K562 (cell line): ENCODE data around the gene CPE. TPM values are rescaled to one million over a fixed set of nuclear protein-coding genes. Genes with fewer than 3 reads are reported as not detected.

Experiments used
- BDP1 ChIP-seq: IDR thresholded peaks from 3 replicates; pipeline ENCODE4 v1.6.1; 2011; ENCODE audit not compliant: insufficient read length, insufficient read depth
- ESRRA ChIP-seq: fragments of 450-650 bp; IDR thresholded peaks from 2 replicates; pipeline ENCODE4 v1.6.1; 2014; ENCODE audit warnings: low read depth, mild to moderate bottlenecking, moderate library complexity, borderline replicate concordance
- L3MBTL2 ChIP-seq: fragments of 450-650 bp; IDR thresholded peaks from 2 replicates; pipeline ENCODE4 v1.6.1; 2016; ENCODE audit warnings: mild to moderate bottlenecking, moderate library complexity
- NRF1 ChIP-seq, 2 experiments: fragments of 450-650 bp; IDR thresholded peaks in 1 of 2; conservative IDR thresholded peaks in 1 of 2; 2 replicates each; pipeline ENCODE4 v1.6.1; 2014; ENCODE audit warnings: mild to moderate bottlenecking in 2 of 2
- PML ChIP-seq: IDR thresholded peaks from 2 replicates; pipeline ENCODE4 v1.6.1; 2012; ENCODE audit warnings: low read length, inconsistent platforms
- RB1 ChIP-seq: fragments of 450-650 bp; IDR thresholded peaks from 2 replicates; pipeline ENCODE4 v1.6.1; 2017; ENCODE audit warnings: low read depth, mild to moderate bottlenecking
- RCOR1 ChIP-seq, 2 experiments: IDR thresholded peaks; 2 replicates each; pipeline ENCODE4 v1.6.1; 2012; ENCODE audit warnings: low read depth in 2 of 2, low read length in 2 of 2, borderline replicate concordance in 1 of 2, improper control_type of control experiment in 1 of 2
- TCFL5 ChIP-seq: fragments of 250-450 bp; sonication (Bioruptor Pico); conservative IDR thresholded peaks from 2 replicates; pipeline ENCODE4 v1.6.1; 2021; ENCODE audit warnings: mild to moderate bottlenecking, moderate library complexity, matching md5 sums
- TFE3 ChIP-seq: fragments of 450-650 bp; formaldehyde crosslinking; IDR thresholded peaks from 2 replicates; pipeline ENCODE4 v1.4.0; 2020; ENCODE audit warnings: mild to moderate bottlenecking, mixed read lengths
- ZEB2 ChIP-seq: fragments of 450-650 bp; IDR thresholded peaks from 2 replicates; pipeline ENCODE4 v1.6.1; 2016
- ZNF444 ChIP-seq: fragments of 250-450 bp; sonication (Bioruptor Pico); IDR thresholded peaks from 2 replicates; pipeline ENCODE4 v1.4.0; 2020; ENCODE audit warnings: mild to moderate bottlenecking, moderate library complexity
- ZNF644 ChIP-seq: fragments of 200-800 bp; sonication (Bioruptor generic); IDR thresholded peaks from 2 replicates; pipeline ENCODE4 v1.6.1; 2016; ENCODE audit warnings: low read depth, missing genetic modification characterization, missing compliant biosample characterization
- ZNF76 ChIP-seq: fragments of 250-450 bp; sonication (Bioruptor Pico); IDR thresholded peaks from 2 replicates; pipeline ENCODE4 v1.4.0; 2020; ENCODE audit warnings: mild to moderate bottlenecking, moderate library complexity, borderline replicate concordance
- polyA plus RNA-seq, 8 experiments: library from polyadenylated mRNA; depleted of rRNA in 4 of 8; stranded (reverse) in 5 of 8; unstranded in 3 of 8; fragments of >200 nt; fragmentation: Nextera tagmentation in 2 of 8; fragmentation: Illumina TruSeq in 1 of 8; extraction: Ambion mirVana in 2 of 8; extraction: Trizol in 1 of 8; gene quantifications; 2 replicates each; pipeline versions ENCODE4 v1.2.1 to v1.2.3, GENCODE V29; 2011 to 2014; ENCODE audit warnings: inconsistent platforms in 1 of 8, missing spikeins in 1 of 8
- total RNA-seq, 7 experiments: library from RNA; depleted of rRNA in 6 of 7; stranded (reverse); fragments of >200 nt in 6 of 7; fragmentation: Illumina TruSeq in 2 of 7; extraction: Trizol in 2 of 7; gene quantifications; 2 replicates each; pipeline versions ENCODE4 v1.2.1 to v1.2.3, GENCODE V29; 2011 to 2021; ENCODE audit warnings: low replicate concordance in 1 of 7
- TF ChIP-seq, protein P1 (sequence below): fragments of 150-350 bp; conservative IDR thresholded peaks from 2 replicates; pipeline ENCODE4 v1.6.1; 2014; ENCODE audit warnings: low read length
- TF ChIP-seq, protein P2 (sequence below): sonication (generic); IDR thresholded peaks from 2 replicates; pipeline ENCODE4 v1.6.1; 2016
- TF ChIP-seq, protein P3 (sequence below): fragments of 450-650 bp; IDR thresholded peaks from 2 replicates; pipeline ENCODE4 v1.6.1; 2016
- TF ChIP-seq, protein P4 (sequence below), 2 experiments: fragments of 150-350 bp in 1 of 2; IDR thresholded peaks; 2 replicates each; pipeline ENCODE4 v1.6.1; 2012 to 2016; ENCODE audit warnings: low read depth in 2 of 2, low read length in 2 of 2, mild to moderate bottlenecking in 1 of 2, moderate library complexity in 1 of 2

The CPE gene
- total and polyA plus RNA-seq, 9 of the 15 experiments (the other 6 are each of a cell fraction or from before 2014, with no cell fraction given) = 0.04 to 0.16 (median 0.06) TPM; not detected in 4

DNA sequence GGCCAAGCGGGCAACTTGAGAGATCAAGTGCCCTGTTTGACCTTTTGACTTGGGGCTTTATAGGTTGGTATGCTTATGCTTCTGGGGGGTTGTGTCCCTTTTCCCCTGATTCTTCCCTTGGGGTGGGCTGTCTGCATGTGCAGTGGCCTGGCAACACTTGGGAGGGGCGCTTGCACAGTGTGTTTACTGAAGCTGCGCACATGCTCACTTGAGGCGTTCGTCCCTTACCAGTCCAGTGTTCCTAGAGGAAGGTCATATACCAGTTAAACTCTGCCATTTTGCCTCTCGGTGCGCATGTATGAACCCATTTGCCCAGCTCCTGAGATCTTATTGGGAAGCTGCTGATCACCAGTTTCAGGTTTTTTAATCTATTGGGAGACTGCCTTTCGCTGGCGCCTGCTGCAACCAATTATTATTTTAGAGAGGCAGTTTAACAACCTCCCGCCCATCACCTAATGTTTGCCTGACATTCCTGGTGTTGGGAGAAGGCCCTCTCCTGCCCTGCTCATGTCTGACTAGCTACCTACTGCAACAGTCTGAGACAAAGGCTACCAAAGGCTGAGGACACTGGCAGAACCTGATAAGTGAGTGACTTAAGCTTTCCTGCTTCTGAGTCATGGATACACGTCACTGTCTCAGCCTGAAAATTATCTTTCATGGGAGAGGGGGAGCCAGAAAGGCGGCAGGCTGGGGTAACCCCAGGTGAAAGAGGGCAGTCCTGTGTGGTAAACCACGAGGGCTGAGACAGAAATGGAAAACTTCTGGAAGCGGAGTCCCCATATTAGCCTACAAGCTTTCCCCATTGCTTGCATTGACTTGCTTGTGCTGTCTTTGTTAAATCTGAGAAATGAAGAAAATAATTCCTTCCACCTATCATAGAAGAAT lies 97.6 kb downstream of the CPE start (continued):
- TF ChIP-seq, protein P1, sequence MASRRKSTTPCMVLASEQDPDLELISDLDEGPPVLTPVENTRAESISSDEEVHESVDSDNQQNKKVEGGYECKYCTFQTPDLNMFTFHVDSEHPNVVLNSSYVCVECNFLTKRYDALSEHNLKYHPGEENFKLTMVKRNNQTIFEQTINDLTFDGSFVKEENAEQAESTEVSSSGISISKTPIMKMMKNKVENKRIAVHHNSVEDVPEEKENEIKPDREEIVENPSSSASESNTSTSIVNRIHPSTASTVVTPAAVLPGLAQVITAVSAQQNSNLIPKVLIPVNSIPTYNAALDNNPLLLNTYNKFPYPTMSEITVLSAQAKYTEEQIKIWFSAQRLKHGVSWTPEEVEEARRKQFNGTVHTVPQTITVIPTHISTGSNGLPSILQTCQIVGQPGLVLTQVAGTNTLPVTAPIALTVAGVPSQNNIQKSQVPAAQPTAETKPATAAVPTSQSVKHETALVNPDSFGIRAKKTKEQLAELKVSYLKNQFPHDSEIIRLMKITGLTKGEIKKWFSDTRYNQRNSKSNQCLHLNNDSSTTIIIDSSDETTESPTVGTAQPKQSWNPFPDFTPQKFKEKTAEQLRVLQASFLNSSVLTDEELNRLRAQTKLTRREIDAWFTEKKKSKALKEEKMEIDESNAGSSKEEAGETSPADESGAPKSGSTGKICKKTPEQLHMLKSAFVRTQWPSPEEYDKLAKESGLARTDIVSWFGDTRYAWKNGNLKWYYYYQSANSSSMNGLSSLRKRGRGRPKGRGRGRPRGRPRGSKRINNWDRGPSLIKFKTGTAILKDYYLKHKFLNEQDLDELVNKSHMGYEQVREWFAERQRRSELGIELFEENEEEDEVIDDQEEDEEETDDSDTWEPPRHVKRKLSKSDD = no peak
- TF ChIP-seq, protein P2, sequence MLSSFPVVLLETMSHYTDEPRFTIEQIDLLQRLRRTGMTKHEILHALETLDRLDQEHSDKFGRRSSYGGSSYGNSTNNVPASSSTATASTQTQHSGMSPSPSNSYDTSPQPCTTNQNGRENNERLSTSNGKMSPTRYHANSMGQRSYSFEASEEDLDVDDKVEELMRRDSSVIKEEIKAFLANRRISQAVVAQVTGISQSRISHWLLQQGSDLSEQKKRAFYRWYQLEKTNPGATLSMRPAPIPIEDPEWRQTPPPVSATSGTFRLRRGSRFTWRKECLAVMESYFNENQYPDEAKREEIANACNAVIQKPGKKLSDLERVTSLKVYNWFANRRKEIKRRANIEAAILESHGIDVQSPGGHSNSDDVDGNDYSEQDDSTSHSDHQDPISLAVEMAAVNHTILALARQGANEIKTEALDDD = peak; percentile 88; the same call in 1 of the 2 replicates
- TF ChIP-seq NRF1 (conservative IDR thresholded peaks at IDR 0.05 in 1 of 2, IDR thresholded peaks at IDR 0.05 in 1 of 2) (peak; percentile 42 to 56), RB1 (0 out of 2 replicates have a peak, but pooled peaks have one; percentile 24), BDP1 (no peak), PML (no peak), TCFL5 (CRISPR knock-in tag) (no peak), RCOR1 (IDR thresholded peaks at IDR 0.05; ENCODE audit: borderline replicate concordance in 1 of 2, low read depth in 2 of 2, low read length in 2 of 2) (peak in 1 of 2 experiments; percentile 45; a peak in 1 of 4 replicates), ESRRA (peak; percentile 35; the same call in 1 of the 2 replicates), TFE3 (CRISPR knock-in tag) (no peak), ZEB2 (peak; percentile 86), ZNF444 (CRISPR knock-in tag) (no peak), ZNF76 (CRISPR knock-in tag) (no peak), L3MBTL2 (peak; percentile 78; the same call in 1 of the 2 replicates), ZNF644 (peak; percentile 27; the same call in 1 of the 2 replicates)
- TF ChIP-seq, protein P3, sequence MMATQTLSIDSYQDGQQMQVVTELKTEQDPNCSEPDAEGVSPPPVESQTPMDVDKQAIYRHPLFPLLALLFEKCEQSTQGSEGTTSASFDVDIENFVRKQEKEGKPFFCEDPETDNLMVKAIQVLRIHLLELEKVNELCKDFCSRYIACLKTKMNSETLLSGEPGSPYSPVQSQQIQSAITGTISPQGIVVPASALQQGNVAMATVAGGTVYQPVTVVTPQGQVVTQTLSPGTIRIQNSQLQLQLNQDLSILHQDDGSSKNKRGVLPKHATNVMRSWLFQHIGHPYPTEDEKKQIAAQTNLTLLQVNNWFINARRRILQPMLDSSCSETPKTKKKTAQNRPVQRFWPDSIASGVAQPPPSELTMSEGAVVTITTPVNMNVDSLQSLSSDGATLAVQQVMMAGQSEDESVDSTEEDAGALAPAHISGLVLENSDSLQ = peak; percentile 76
- TF ChIP-seq, protein P4, sequence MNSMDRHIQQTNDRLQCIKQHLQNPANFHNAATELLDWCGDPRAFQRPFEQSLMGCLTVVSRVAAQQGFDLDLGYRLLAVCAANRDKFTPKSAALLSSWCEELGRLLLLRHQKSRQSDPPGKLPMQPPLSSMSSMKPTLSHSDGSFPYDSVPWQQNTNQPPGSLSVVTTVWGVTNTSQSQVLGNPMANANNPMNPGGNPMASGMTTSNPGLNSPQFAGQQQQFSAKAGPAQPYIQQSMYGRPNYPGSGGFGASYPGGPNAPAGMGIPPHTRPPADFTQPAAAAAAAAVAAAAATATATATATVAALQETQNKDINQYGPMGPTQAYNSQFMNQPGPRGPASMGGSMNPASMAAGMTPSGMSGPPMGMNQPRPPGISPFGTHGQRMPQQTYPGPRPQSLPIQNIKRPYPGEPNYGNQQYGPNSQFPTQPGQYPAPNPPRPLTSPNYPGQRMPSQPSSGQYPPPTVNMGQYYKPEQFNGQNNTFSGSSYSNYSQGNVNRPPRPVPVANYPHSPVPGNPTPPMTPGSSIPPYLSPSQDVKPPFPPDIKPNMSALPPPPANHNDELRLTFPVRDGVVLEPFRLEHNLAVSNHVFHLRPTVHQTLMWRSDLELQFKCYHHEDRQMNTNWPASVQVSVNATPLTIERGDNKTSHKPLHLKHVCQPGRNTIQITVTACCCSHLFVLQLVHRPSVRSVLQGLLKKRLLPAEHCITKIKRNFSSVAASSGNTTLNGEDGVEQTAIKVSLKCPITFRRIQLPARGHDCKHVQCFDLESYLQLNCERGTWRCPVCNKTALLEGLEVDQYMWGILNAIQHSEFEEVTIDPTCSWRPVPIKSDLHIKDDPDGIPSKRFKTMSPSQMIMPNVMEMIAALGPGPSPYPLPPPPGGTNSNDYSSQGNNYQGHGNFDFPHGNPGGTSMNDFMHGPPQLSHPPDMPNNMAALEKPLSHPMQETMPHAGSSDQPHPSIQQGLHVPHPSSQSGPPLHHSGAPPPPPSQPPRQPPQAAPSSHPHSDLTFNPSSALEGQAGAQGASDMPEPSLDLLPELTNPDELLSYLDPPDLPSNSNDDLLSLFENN (IDR thresholded peaks at IDR 0.05; ENCODE audit: low read depth in 2 of 2, low read length in 2 of 2) = peak in 1 of 2 experiments; percentile 61; a peak in 1 of 4 replicates
